ENCODE data around the gene MSLN. TPM values are rescaled to one million over a fixed set of nuclear protein-coding genes. Genes with fewer than 3 reads are reported as not detected.

MSLN gene
- total and polyA plus RNA-seq, 9 of the 15 experiments (the other 6 are each of a cell fraction or from before 2014, with no cell fraction given) = not detected

GRCh38 chr16:720990-721764, 39.4 kb upstream of the MSLN start, which contains the start of gene ANTKMT (continued):
- 0 out of 4 replicates have a peak, but pooled peaks have one; percentile 50 to 57 for TF ChIP-seq MLX (CRISPR knock-in tag; conservative IDR thresholded peaks at IDR 0.05)
- TF ChIP-seq KLF6 (CRISPR knock-in tag; IDR thresholded peaks at IDR 0.05; ENCODE audit: borderline replicate concordance) = no peak
- TF ChIP-seq CREB1 (IDR thresholded peaks at IDR 0.05) = peak; percentile 82
- no peak for TF ChIP-seq CREB1 (CRISPR knock-in tag; IDR thresholded peaks at IDR 0.05)
- peak; percentile 80 for TF ChIP-seq THAP12 (CRISPR knock-in tag; IDR thresholded peaks at IDR 0.05)
- TF ChIP-seq U2AF1 (optimal IDR thresholded peaks at IDR 0.05; ENCODE audit: low read depth, low read length) = peak; percentile 72
- TF ChIP-seq EZH2 (IDR thresholded peaks at IDR 0.05; ENCODE audit: borderline replicate concordance, low read depth, low read length) = no peak
- TF ChIP-seq IRF2 (CRISPR knock-in tag; IDR thresholded peaks at IDR 0.05) = 0 out of 2 replicates have a peak, but pooled peaks have one; percentile 17
- peak; percentile 71; the same call in 1 of the 2 replicates for TF ChIP-seq NFIC (IDR thresholded peaks at IDR 0.05)
- peak; percentile 64; the same call in 1 of the 2 replicates for TF ChIP-seq E2F3 (CRISPR knock-in tag; IDR thresholded peaks at IDR 0.05)
- peak; percentile 44; the same call in 1 of the 2 replicates for TF ChIP-seq ZBTB12 (CRISPR knock-in tag; IDR thresholded peaks at IDR 0.05)
- 0 out of 2 replicates have a peak, but pooled peaks have one; percentile 70 for TF ChIP-seq E2F5 (CRISPR knock-in tag; IDR thresholded peaks at IDR 0.05)
- TF ChIP-seq FOSL1 (tag; conservative IDR thresholded peaks at IDR 0.05) = peak; percentile 38; the same call in 1 of the 2 replicates
- no peak for TF ChIP-seq FOXM1 (IDR thresholded peaks at IDR 0.05; ENCODE audit: low read depth)
- no peak; the same call in 1 of the 2 replicates for TF ChIP-seq FOXM1 (CRISPR knock-in tag; IDR thresholded peaks at IDR 0.05; ENCODE audit: low read depth)
- TF ChIP-seq YY1 (IDR thresholded peaks at IDR 0.05; ENCODE audit: borderline replicate concordance in 1 of 3, control insufficient read depth in 1 of 3, extremely low read depth in 1 of 3, insufficient read depth in 3 of 3, insufficient read length in 1 of 3, insufficient replicate concordance in 2 of 3, low read depth in 1 of 3, low read length in 2 of 3) = peak in 2 of 3 experiments; percentile 16 to 40
- TF ChIP-seq CXXC5 (CRISPR knock-in tag; IDR thresholded peaks at IDR 0.05) = peak; percentile 92
- peak; percentile 5; the same call in 1 of the 2 replicates for TF ChIP-seq MITF (IDR thresholded peaks at IDR 0.05)
